ENCODE results near the gene SRSF8. TPM values are rescaled to one million over a fixed set of nuclear protein-coding genes. Genes with fewer than 3 reads are reported as not detected.

SRSF8 gene
- total RNA-seq, 2 experiments from 2014 or later: 67.2 to 67.9 TPM

- POLR2A ChIA-PET: interaction anchor here (0.6 to 4.1 kb wide), 36 partner anchors 9 to 1326 kb away, joined by 3 to 266 read pairs (median 8); partner anchors contain the start of genes C11orf54, CCDC82, CEP57 and CWC15
- H3K4me1 Mint-ChIP-seq (ENCODE audit: low read depth): peaks cover 38% of the 10 kb centered on the region
- no peak for ATAC-seq (ENCODE audit: poor library complexity)
These were observed 1.1 kb downstream of the SRSF8 start for GRCh38 chr11:95067841-95068219.

GRCh38 chr11:95068549-95068948 is 1.8 kb downstream of the SRSF8 start:
- H3K9me3 ChIP-seq (ENCODE audit: control insufficient read depth in 1 of 2, insufficient read depth in 1 of 2, low read length in 2 of 2): no peaks in the 10 kb centered on the region
- DNase-seq (peak; percentile 39 to 95 (median 58)), ATAC-seq (ENCODE audit: poor library complexity) (peak; percentile 71)
- Mint-ChIP-seq H3K27me3 (no peaks in the 10 kb centered on the region), H3K9me3 (no peaks in the 10 kb centered on the region), H3K4me1 (ENCODE audit: low read depth) (peaks cover 38% of the 10 kb centered on the region), H3K36me3 (ENCODE audit: low read depth) (peaks cover 32% of the 10 kb centered on the region), H3K4me3 (peak overlapping the region; percentile 98), H3K27ac (peak overlapping the region; percentile 99)
- H3K36me3 ChIP-seq (ENCODE audit: insufficient read depth, low read length): peaks cover 3% of the 10 kb centered on the region
- H3K27me3 ChIP-seq (ENCODE audit: control insufficient read depth in 1 of 2, insufficient read depth in 2 of 2, low read length in 2 of 2): no peaks in the 10 kb centered on the region
- H3K4me1 ChIP-seq (ENCODE audit: insufficient read depth, low read length): peaks cover 12% of the 10 kb centered on the region
- ChIA-PET CTCF (interaction anchor here (2.0 to 5.3 kb wide), 5 partner anchors 10 to 637 kb away, joined by 6 to 67 read pairs (median 12); partner anchors contain the start of gene ENDOD1), POLR2A (interaction anchor here (0.7 to 4.1 kb wide), 25 partner anchors 8 to 1370 kb away, joined by 3 to 266 read pairs (median 9); partner anchors contain the start of genes C11orf97, CEP57, CWC15 and ENDOD1)
- intact Hi-C loops (cut with DNase I, micrococcal nuclease): loop anchor here (2.0 to 10.0 kb wide), 6 partner anchors 94 to 1324 kb away; partner anchors contain the start of genes CEP57 (in 1 of the 2), CWC15 (in 1 of the 2), FAM76B (in 1 of the 2) and JRKL (in 1 of the 2)
- peak overlapping the region; percentile 95 for H3K4me3 ChIP-seq (ENCODE audit: low read length)
- TF ChIP-seq, protein P1, sequence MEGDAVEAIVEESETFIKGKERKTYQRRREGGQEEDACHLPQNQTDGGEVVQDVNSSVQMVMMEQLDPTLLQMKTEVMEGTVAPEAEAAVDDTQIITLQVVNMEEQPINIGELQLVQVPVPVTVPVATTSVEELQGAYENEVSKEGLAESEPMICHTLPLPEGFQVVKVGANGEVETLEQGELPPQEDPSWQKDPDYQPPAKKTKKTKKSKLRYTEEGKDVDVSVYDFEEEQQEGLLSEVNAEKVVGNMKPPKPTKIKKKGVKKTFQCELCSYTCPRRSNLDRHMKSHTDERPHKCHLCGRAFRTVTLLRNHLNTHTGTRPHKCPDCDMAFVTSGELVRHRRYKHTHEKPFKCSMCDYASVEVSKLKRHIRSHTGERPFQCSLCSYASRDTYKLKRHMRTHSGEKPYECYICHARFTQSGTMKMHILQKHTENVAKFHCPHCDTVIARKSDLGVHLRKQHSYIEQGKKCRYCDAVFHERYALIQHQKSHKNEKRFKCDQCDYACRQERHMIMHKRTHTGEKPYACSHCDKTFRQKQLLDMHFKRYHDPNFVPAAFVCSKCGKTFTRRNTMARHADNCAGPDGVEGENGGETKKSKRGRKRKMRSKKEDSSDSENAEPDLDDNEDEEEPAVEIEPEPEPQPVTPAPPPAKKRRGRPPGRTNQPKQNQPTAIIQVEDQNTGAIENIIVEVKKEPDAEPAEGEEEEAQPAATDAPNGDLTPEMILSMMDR (IDR thresholded peaks at IDR 0.05): no peak
- peak overlapping the region; percentile 87 to 90 for H3K27ac ChIP-seq (ENCODE audit: low read depth in 1 of 2, low read length in 2 of 2)

More at GRCh38 chr11:95067841-95068219, 1.1 kb downstream of the SRSF8 start:
- peak in 2 of 14 experiments; percentile 28 to 37 for DNase-seq
- H3K9me3 Mint-ChIP-seq: no peaks in the 10 kb centered on the region
- peaks cover 32% of the 10 kb centered on the region for H3K36me3 Mint-ChIP-seq (ENCODE audit: low read depth)
- Histone ChIP-seq H3K36me3 (ENCODE audit: insufficient read depth, low read length) (peaks cover 3% of the 10 kb centered on the region), H3K4me3 (ENCODE audit: low read length) (peak overlapping the region; percentile 95), H3K27me3 (ENCODE audit: control insufficient read depth in 1 of 2, insufficient read depth in 2 of 2, low read length in 2 of 2) (no peaks in the 10 kb centered on the region), H3K4me1 (ENCODE audit: insufficient read depth, low read length) (peaks cover 12% of the 10 kb centered on the region), H3K27ac (ENCODE audit: low read depth in 1 of 2, low read length in 2 of 2) (peak overlapping the region; percentile 87 to 90), H3K9me3 (ENCODE audit: control insufficient read depth in 1 of 2, insufficient read depth in 1 of 2, low read length in 2 of 2) (no peaks in the 10 kb centered on the region)
- H3K27ac Mint-ChIP-seq: peak overlapping the region; percentile 99
- TF ChIP-seq, protein P1 (IDR thresholded peaks at IDR 0.05): no peak
- intact Hi-C loops (cut with DNase I, micrococcal nuclease): loop anchor here (1.0 to 10.0 kb wide), 7 partner anchors 21 to 1324 kb away; partner anchors contain the start of genes ENDOD1 (in 2 of the 2), CEP57 (in 1 of the 2), CWC15 (in 1 of the 2) and FAM76B (in 1 of the 2)
- CTCF ChIA-PET: interaction anchor here (0.7 to 5.3 kb wide), 13 partner anchors 10 to 725 kb away, joined by 3 to 67 read pairs (median 6); partner anchors contain the start of genes CEP57, ENDOD1 and FAM76B
- H3K27me3 Mint-ChIP-seq: no peaks in the 10 kb centered on the region
- H3K4me3 Mint-ChIP-seq: peak overlapping the region; percentile 98

DNA sequence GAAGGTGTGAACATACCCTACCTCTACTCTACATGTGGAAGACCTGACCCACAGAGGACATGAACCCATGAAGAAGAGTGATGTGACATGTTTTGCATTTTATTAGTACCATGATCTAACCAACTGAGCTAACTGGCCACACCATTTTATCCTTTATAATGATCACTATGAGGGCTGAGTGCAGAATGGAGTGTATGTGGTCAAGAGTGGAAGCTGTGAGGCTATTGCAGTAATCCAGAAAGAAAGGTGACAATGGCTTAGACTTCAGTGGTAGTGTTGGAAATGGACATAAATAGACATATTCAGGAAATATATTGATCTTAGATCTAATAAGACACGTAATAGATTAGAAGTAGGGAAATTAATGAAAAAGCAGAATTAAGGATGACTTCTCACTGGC is 3.8 kb downstream of the SRSF8 start:
- Histone ChIP-seq H3K4me3 (ENCODE audit: low read length) (no peak overlapping the region), H3K4me1 (ENCODE audit: insufficient read depth, low read length) (peaks cover 12% of the 10 kb centered on the region), H3K27ac (ENCODE audit: low read depth in 1 of 2, low read length in 2 of 2) (no peak overlapping the region), H3K9me3 (ENCODE audit: control insufficient read depth in 1 of 2, insufficient read depth in 1 of 2, low read length in 2 of 2) (no peaks in the 10 kb centered on the region), H3K27me3 (ENCODE audit: control insufficient read depth in 1 of 2, insufficient read depth in 2 of 2, low read length in 2 of 2) (no peaks in the 10 kb centered on the region), H3K36me3 (ENCODE audit: insufficient read depth, low read length) (peaks cover 3% of the 10 kb centered on the region)
- H3K27ac Mint-ChIP-seq: no peak overlapping the region
- no peak for DNase-seq
- POLR2A ChIA-PET: interaction anchor here (0.8 to 4.1 kb wide), 7 partner anchors 15 to 719 kb away, joined by 3 to 266 read pairs (median 24); partner anchors contain the start of genes CEP57, ENDOD1, FAM76B and SESN3
- H3K4me1 Mint-ChIP-seq (ENCODE audit: low read depth): peaks cover 38% of the 10 kb centered on the region
- intact Hi-C loops (cut with DNase I, micrococcal nuclease): loop anchor here in 1 of 2 experiments (1.0 to 10.0 kb wide), 3 partner anchors 20 to 692 kb away; no protein-coding TSS in a partner anchor
- H3K4me3 Mint-ChIP-seq: peak overlapping the region; percentile 49
- no peak for ATAC-seq (ENCODE audit: poor library complexity)
- CTCF ChIA-PET: interaction anchor here (0.8 to 5.3 kb wide), 6 partner anchors 15 to 719 kb away, joined by 3 to 67 read pairs (median 11); partner anchors contain the start of genes ENDOD1, FAM76B and SESN3
- H3K27me3 Mint-ChIP-seq: no peaks in the 10 kb centered on the region
- no peaks in the 10 kb centered on the region for H3K9me3 Mint-ChIP-seq
- peaks cover 32% of the 10 kb centered on the region for H3K36me3 Mint-ChIP-seq (ENCODE audit: low read depth)
- TF ChIP-seq, protein P1 (IDR thresholded peaks at IDR 0.05): no peak

Data from CD4-positive, alpha-beta T cell (primary cell).